MM.1S (cell line): ENCODE results near the gene TMC6.
A peak's percentile ranks its signal among the peaks of the same experiment; 100 is the strongest.

Source experiments
- DNase-seq: peaks from one replicate; pipeline ENCODE4 v3.0.0-alpha.2; 2015
- H2AFZ ChIP-seq: fragments of 300-600 bp; sonication (generic); 2 replicates; pipeline ENCODE4 v1.6.0; 2016; ENCODE audit warnings: antibody characterized with exemption, low read length
- H3F3A ChIP-seq: fragments of 300-600 bp; sonication (generic); 2 replicates; pipeline ENCODE4 v1.6.1; 2016; ENCODE audit warnings: mild to moderate bottlenecking, antibody characterized with exemption, low read length, moderate library complexity, mixed read lengths; ENCODE audit not compliant: insufficient read depth
- H3K27ac ChIP-seq: fragments of 300-600 bp; sonication (generic); 2 replicates; pipeline ENCODE4 v1.5.1; 2016; ENCODE audit warnings: mild to moderate bottlenecking, low read length
- H3K27me3 ChIP-seq: fragments of 300-600 bp; sonication (generic); replicated peaks from 2 replicates; pipeline ENCODE4 v1.6.0; 2016; ENCODE audit warnings: low read length; ENCODE audit not compliant: insufficient read depth
- H3K36me3 ChIP-seq: fragments of 300-600 bp; sonication (generic); replicated peaks from 2 replicates; pipeline ENCODE4 v1.6.1; 2016; ENCODE audit warnings: mild to moderate bottlenecking, low read length, mixed read lengths; ENCODE audit not compliant: insufficient read depth
- H3K4me1 ChIP-seq: fragments of 300-600 bp; sonication (generic); 2 replicates; pipeline ENCODE4 v1.6.1; 2016; ENCODE audit warnings: low read length, mixed read lengths
- H3K4me2 ChIP-seq: fragments of 300-600 bp; sonication (generic); 2 replicates; pipeline ENCODE4 v1.6.0; 2016; ENCODE audit warnings: low read depth, low read length
- H3K4me3 ChIP-seq: fragments of 300-600 bp; sonication (generic); 2 replicates; pipeline ENCODE4 v1.5.1; 2016; ENCODE audit warnings: low read length, mixed read lengths
- H3K79me2 ChIP-seq: fragments of 300-600 bp; sonication (generic); 2 replicates; pipeline ENCODE4 v1.6.1; 2016; ENCODE audit warnings: mixed run types, low read length, mixed read lengths
- H3K9ac ChIP-seq: fragments of 300-600 bp; sonication (generic); 2 replicates; pipeline ENCODE4 v1.6.1; 2016; ENCODE audit warnings: low read length, mixed read lengths
- H3K9me2 ChIP-seq: fragments of 300-600 bp; sonication (generic); replicated peaks from 2 replicates; pipeline ENCODE4 v1.6.1; 2016; ENCODE audit warnings: mild to moderate bottlenecking, low read length, mixed read lengths; ENCODE audit not compliant: insufficient read depth
- H3K9me3 ChIP-seq: fragments of 300-600 bp; sonication (generic); replicated peaks from 2 replicates; pipeline ENCODE4 v1.6.1; 2016; ENCODE audit warnings: mild to moderate bottlenecking, low read length, mixed read lengths; ENCODE audit not compliant: insufficient read depth
- H4K20me1 ChIP-seq: fragments of 300-600 bp; sonication (generic); 2 replicates; pipeline ENCODE4 v1.6.1; 2016; ENCODE audit warnings: mild to moderate bottlenecking, low read length, moderate library complexity, mixed read lengths; ENCODE audit not compliant: insufficient read depth
- EZH2 ChIP-seq: fragments of 300-600 bp; sonication (generic); optimal IDR thresholded peaks from 2 replicates; pipeline ENCODE3; 2017; ENCODE audit warnings: low read depth, mild to moderate bottlenecking, antibody characterized with exemption, low read length, mixed read lengths
- EZH2phosphoT487 ChIP-seq: fragments of 300-600 bp; sonication (generic); IDR thresholded peaks from 2 replicates; pipeline ENCODE4 v1.6.1; 2018; ENCODE audit warnings: antibody characterized with exemption, low read length
- TF ChIP-seq, protein P1 (sequence below): fragments of 300-600 bp; sonication (generic); IDR thresholded peaks from 2 replicates; pipeline ENCODE4 v1.5.1; 2016; ENCODE audit warnings: antibody characterized with exemption, low read length, mixed read lengths

The TMC6 gene

DNA sequence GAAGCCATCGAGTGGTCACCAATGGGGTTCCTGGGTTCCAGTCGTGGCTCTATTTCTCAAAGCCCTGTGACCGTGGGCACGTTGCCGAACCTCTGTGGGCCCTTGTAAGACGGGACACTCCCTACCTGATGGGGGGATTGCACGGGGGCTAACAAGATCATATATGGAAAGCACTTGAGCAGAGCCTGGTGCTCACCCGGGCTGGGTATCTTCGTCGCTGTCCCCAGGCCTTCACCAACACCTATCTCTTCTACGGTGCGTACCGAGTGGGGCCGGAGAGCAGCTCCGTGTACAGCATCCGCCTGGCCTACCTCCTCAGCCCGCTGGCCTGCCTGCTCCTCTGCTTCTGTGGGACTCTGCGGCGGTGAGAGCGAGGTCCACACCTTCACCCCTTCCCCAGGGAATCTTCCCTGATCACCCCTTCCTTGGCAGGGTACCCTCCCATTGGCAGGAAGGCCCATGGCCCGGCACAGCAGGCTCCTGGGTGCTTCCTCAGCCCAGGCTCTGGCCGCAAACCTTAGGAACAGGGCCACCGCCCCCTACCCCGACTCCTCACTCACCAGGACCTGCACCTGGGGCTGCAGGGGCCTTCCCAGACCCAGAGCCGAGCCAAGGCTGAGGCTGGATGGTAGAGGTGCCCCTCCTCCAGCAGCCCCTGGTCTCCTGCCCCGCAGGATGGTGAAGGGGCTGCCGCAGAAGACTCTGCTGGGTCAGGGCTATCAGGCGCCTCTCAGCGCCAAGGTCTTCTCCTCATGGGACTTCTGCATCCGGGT is 4.8 kb upstream of the TMC6 start:
- H3K4me1 ChIP-seq: peaks cover 35% of the 10 kb centered on the region

DNA sequence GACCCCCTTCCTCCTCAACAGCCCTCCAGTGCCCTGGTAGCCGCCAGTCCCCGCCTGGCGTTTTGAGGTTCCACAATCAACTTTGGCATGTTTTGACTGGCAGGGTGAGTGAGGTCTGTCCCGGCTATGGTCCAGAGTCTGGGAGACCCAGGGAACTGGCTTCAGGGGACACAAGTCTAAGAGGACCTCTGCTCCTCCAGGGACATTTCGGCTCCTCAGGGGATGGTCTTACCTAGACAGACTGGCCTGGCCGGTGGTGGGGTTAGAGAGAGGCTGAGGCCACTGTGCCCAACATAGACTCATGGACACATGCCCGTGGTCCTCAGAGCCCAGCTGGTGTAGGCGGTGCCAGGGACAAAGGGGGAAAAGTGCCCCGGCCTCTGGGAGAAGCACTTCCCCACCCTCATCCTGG is 4.2 kb upstream of the TMC6 start:
- Histone ChIP-seq H3F3A (peaks cover 47% of the 10 kb centered on the region), H3K9me3 (no peaks in the 10 kb centered on the region), H3K4me1 (peaks cover 35% of the 10 kb centered on the region), H3K36me3 (peaks cover 4% of the 10 kb centered on the region), H3K4me3 (peak overlapping the region; percentile 74), H3K27me3 (no peaks in the 10 kb centered on the region), H3K79me2 (peaks cover 69% of the 10 kb centered on the region), H3K9ac (peak overlapping the region; percentile 93; the same call in 1 of the 2 replicates), H4K20me1 (no peaks in the 10 kb centered on the region), H2AFZ (no peak overlapping the region), H3K4me2 (peak overlapping the region; percentile 97), H3K27ac (peak overlapping the region; percentile 83; the same call in 1 of the 2 replicates), H3K9me2 (no peaks in the 10 kb centered on the region)
- no peak for DNase-seq
- TF ChIP-seq EZH2 (no peak), EZH2phosphoT487 (no peak)
- TF ChIP-seq, protein P1, sequence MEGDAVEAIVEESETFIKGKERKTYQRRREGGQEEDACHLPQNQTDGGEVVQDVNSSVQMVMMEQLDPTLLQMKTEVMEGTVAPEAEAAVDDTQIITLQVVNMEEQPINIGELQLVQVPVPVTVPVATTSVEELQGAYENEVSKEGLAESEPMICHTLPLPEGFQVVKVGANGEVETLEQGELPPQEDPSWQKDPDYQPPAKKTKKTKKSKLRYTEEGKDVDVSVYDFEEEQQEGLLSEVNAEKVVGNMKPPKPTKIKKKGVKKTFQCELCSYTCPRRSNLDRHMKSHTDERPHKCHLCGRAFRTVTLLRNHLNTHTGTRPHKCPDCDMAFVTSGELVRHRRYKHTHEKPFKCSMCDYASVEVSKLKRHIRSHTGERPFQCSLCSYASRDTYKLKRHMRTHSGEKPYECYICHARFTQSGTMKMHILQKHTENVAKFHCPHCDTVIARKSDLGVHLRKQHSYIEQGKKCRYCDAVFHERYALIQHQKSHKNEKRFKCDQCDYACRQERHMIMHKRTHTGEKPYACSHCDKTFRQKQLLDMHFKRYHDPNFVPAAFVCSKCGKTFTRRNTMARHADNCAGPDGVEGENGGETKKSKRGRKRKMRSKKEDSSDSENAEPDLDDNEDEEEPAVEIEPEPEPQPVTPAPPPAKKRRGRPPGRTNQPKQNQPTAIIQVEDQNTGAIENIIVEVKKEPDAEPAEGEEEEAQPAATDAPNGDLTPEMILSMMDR: no peak

More for the DNA sequence above, 4.8 kb upstream of the TMC6 start:
- Histone ChIP-seq H3F3A (peaks cover 52% of the 10 kb centered on the region), H3K79me2 (peaks cover 63% of the 10 kb centered on the region), H4K20me1 (no peaks in the 10 kb centered on the region), H3K9me2 (no peaks in the 10 kb centered on the region), H3K4me2 (peak overlapping the region; percentile 97), H3K9me3 (no peaks in the 10 kb centered on the region), H3K27ac (no peak overlapping the region), H3K9ac (no peak overlapping the region), H3K4me3 (no peak overlapping the region), H3K36me3 (peaks cover 4% of the 10 kb centered on the region), H2AFZ (no peak overlapping the region), H3K27me3 (no peaks in the 10 kb centered on the region)
- TF ChIP-seq, protein P1: no peak
- TF ChIP-seq EZH2: no peak
- no peak for TF ChIP-seq EZH2phosphoT487
- DNase-seq: no peak

DNA sequence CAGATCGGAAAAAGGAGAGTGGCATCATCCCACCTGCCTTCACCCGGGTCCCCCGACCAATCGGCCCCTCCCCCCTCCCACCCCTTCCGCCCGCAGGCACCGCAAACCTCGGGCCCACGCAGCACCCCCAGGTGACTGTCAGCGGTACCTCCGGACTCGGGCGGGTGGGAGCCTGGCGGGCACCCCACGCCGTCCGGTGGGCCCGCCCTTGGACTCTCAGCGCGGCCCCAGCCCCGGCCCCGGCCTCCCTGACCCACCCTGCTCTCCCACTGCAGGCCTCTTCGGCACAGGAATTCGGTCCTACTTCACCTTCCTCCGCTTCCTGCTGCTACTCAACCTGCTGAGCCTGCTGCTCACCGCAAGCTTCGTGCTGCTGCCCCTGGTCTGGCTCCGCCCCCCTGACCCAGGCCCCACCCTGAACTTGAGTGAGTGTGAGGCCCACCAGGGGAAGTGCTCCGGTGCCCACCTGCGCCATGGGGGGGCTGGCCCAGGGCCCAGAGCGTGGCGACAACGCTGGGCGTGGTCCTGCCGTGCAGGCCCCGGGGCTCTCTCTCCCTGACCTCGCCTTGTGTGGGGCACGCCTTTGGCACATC is 3.6 kb upstream of the TMC6 start:
- H3K4me1 ChIP-seq: peaks cover 35% of the 10 kb centered on the region
- H3K27ac ChIP-seq: peak overlapping the region; percentile 83; the same call in 1 of the 2 replicates
- H3K79me2 ChIP-seq: peaks cover 71% of the 10 kb centered on the region
- H3F3A ChIP-seq: peaks cover 41% of the 10 kb centered on the region
- no peaks in the 10 kb centered on the region for H3K9me3 ChIP-seq
- H3K27me3 ChIP-seq: no peaks in the 10 kb centered on the region
- H3K9ac ChIP-seq: peak overlapping the region; percentile 93
- H3K9me2 ChIP-seq: no peaks in the 10 kb centered on the region
- H3K4me2 ChIP-seq: peak overlapping the region; percentile 97
- H3K36me3 ChIP-seq: peaks cover 4% of the 10 kb centered on the region
- TF ChIP-seq, protein P1: peak; percentile 18; the same call in 1 of the 2 replicates
- no peak for TF ChIP-seq EZH2
- no peak for TF ChIP-seq EZH2phosphoT487
- peak; percentile 81 for DNase-seq
- H3K4me3 ChIP-seq: peak overlapping the region; percentile 74
- H2AFZ ChIP-seq: no peak overlapping the region
- H4K20me1 ChIP-seq: no peaks in the 10 kb centered on the region
